ENCODE results near the gene CD200.
A peak's percentile ranks its signal among the peaks of the same experiment; 100 is the strongest.
"Not testable (repeated sequence)": the region's sequence is repeated elsewhere in the genome, so short reads cannot be mapped to it uniquely, and the experiment has no call there.

CD200 gene

DNA sequence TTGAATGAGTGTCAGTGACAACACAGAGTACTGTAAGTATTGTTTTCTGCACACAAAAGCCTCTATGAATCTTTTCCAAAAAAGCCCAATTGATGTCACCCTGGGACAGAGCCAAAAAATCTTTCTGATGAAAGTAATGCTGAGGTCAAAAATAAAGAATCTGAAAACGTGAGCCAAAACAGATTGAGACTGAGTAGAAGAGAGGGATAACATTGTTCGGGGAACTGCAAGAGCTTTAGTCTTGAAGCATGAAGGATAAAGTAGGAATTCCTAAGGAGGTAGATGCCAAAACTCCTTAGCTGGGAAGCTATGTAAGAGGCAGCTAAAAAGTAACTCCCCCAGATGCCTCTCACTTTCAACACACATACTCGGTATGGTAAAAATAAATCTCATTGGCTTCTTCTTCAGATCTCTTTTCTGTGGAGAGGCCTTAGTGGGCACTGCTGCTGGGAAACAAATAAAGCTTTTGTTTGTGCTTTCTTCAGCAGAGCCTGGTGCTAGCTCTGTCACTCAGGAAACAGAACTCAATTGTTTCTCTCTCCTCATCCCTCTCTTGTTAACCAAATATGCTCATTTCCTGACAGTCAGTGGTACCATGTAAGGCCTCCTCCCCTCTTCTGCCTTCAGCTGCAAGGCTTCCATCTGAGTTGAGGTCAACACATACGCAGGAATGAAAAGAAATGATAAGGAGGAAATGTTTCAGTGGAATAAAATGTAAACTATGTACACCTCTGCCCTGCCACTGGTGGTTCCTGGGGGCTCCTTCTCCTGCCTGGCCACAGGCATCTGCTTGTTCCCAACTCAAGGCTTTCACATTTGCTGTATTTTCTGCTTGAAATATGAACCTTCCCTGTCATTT, 58.1 kb downstream of the CD200 start:
- peak; percentile 70 for DNase-seq (ENCODE audit: low spot score)

GRCh38 chr3:112391648-112392047, 58.7 kb downstream of the CD200 start:
- DNase-seq (ENCODE audit: low spot score) = no peak

- DNase-seq (ENCODE audit: low spot score) = no peak
Measured at GRCh38 chr3:112392393-112393359, 59.7 kb downstream of the CD200 start.

DNA sequence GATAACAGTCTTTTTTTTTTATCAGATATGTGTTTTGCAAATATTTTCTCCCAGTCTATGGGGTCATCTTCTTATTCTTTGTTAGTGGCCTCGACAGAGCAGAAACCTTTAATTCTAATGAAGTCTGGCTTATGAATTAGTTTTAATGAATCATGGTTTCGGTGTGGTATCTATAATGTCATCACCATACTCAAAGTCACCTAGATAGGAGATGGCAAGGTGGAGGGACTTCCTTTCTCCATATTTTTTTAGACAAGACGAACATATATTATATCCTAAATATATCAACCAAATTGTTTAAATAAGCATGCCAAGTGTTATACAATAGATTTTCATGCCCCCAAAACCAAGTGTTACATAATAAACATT, 60.4 kb downstream of the CD200 start:
- DNase-seq (ENCODE audit: low spot score) = no peak

DNA sequence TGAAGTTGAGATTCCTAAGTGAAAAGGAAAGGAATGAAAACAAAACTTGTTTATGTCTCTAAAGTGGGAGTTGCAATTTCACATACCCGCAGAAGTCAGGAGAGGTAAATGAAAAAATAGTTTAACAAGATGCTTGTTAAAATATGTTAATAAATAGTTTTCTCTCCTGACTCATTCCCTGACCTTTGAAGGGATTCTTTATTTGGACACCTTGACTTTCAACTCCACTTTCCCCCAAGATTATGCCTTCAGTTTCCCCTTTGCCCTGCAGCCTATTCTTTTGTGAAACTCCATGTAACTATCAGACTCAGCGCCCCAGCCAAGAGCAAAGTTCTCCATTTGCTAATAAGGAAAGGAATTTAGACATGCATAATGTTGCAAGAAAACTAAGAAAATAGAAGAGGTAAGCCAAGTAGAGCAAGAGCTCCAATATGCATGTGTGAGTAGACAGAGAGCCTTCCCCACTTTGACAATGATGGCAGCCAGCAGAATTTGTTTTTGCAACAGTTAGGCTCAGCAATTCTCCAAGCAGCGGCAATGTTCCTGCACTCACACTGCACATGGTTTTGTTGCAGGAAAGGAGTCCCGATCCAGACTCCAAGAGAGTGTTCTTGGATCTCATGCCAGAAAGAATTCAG, 61.2 kb downstream of the CD200 start:
- DNase-seq (ENCODE audit: low spot score) = no peak

- DNase-seq (ENCODE audit: low spot score) = no peak
Measured at GRCh38 chr3:112395181-112395895, 62.4 kb downstream of the CD200 start.

DNA sequence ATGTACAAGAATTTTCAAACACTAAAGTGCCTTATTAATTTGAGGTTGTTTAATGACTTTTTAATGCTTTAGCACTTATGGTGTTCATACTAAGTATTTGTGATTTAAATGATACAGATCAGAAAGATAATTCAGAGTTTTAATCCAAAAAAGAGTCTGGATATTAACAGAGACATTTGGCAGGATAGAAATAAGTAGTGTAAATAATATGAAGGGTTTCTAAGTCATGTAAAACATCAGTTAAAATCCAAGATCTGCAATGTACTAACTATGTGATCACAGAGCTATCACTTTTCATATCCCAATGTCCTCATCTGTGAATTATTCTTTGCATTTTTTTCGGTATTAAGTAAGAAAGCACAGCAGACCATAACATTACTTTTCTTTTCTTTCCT, 62.9 kb downstream of the CD200 start:
- no peak for DNase-seq (ENCODE audit: low spot score)

GRCh38 chr3:112397556-112397955, 64.6 kb downstream of the CD200 start:
- DNase-seq (ENCODE audit: low spot score) = no peak

DNA sequence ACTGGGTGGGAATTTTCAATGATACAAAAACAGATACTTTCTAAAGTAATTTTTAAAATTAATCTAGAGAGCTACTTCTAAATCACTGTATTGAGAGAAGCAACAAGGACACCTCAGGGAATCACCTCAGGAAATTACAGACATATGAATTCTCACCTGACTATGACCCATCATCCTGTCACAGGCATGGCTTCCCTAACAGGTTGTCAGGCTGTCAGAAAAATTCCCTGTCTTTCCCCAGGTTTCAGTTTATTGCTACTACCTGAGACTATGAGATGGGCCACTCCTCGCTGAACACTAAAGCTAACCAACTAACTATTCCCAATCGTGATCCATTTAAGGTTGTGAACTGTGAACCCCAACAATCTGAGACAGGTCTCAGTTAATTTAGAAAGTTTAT, 66.1 kb downstream of the CD200 start:
- no peak for DNase-seq (ENCODE audit: low spot score)

- DNase-seq (ENCODE audit: low spot score) = not testable (repeated sequence)
Measured at GRCh38 chr3:112399554-112399953, 66.6 kb downstream of the CD200 start.

DNA sequence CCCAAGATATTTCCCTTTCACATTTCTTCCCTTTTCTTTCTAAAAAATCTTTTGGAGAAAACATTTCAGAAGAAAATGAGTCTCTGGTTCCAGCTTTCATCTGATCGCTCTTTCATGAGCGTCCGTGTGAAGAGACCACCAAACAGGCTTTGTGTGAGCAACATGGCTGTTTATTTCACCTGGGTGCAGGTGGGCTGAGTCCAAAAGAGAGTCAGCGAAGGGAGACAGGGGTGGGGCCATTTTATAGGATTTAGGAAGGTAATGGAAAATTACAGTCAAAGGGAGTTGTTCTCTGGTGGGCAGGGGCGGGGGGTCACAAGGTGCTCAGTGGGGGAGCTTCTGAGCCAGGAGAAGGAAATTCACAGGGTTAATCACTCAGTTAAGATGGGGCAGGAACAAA, 67.4 kb downstream of the CD200 start:
- DNase-seq (ENCODE audit: low spot score) = not testable (repeated sequence)

DNA sequence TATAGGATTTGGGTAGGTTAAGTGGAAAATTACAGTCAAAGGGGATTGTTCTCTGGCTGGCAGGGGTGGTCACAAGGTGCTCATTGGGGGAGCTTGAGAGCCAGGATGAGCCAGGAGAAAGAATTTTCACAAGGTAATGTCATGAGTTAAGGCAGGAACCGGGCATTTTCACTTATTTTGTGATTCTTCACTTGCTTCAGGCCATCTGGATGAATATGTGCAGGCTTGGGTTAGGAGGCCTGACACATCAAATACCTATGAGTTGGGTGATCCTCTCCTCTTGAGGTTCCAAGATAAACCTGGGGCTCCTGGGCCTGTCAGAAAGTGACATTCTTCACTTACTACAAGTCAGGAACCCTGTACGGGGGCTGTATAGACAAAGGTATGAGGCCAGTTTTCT, 68.7 kb downstream of the CD200 start:
- no peak for DNase-seq (ENCODE audit: low spot score)

GRCh38 chr3:112403103-112403502, 70.1 kb downstream of the CD200 start:
- no peak for DNase-seq (ENCODE audit: low spot score)

GRCh38 chr3:112404924-112405549, 72.1 kb downstream of the CD200 start:
- DNase-seq (ENCODE audit: low spot score) = not testable (repeated sequence)

- DNase-seq (ENCODE audit: low spot score) = no peak
Measured at GRCh38 chr3:112405845-112406244, 72.9 kb downstream of the CD200 start.

DNA sequence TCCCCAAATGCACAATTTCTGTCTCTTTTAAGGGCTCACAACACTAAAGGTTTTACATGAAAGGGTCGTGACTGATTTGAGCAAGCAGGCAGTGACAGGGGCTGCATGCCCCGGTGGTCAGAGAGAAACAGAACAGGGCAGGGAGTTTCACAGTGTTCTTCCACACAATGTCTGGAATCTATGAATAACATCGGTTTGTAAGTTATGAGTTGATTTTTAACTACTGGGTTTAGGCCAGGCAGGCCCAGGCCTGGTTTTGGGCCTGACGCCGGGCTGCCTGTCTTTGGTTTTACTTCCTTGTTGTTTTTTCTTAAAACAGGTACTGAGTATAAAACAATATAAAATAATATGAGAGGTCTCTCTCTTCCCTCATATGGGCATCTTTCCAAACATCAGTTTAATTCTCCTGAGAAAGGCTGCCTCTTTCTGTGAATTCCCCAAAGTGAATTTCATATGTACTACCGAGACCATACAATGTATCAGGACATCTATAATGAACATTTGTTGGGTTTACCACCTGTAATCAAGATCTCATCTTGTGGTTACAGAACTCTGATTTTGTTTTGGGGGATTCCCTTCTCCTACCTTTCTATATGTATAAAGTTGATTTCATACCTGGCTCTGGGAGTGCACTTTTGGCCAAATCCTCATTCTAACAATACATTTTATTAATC, 74.4 kb downstream of the CD200 start:
- DNase-seq (ENCODE audit: low spot score) = no peak

DNA sequence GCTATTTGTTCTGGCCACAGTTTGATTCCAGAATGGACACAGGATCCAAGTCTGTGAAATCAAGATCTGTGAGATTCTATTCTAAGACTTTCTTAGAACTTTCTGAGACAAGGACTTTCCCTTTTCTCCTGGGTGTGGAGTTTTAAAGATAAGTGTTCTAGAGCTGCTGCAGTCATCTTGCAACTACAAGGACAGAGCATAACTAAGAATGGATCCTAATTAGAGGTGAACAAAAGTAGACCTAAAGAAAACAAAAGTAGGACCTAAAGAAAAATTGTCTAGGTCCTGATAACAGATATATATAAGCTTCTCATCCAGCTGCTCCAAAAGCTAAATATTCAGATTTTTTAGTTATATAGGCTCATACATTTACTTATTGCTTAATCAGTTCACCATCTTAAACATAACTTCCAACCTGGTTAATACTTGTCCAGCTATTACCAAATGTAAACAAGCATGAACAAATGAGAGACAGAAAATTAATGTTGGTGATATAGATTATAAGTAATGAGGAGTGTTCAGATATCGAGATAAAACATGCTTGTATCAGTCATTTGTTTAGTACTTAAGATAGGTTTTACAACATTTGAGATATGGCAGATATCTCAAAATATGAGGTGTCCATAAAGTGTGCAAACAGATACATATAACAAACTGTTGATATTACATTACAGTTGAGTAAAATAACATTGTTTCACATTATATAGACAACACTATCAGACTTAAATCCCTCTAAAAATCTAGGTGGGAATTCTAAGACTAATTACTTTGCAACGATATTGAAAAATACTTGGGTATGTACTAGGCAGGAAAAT, 75.1 kb downstream of the CD200 start:
- DNase-seq (ENCODE audit: low spot score) = no peak

GRCh38 chr3:112409041-112409440, 76.1 kb downstream of the CD200 start:
- DNase-seq (ENCODE audit: low spot score) = no peak

- no peak for DNase-seq (ENCODE audit: low spot score)
Measured at GRCh38 chr3:112411425-112411824, 78.5 kb downstream of the CD200 start.
